Measurements from ENCODE around the gene SLC4A1AP. TPM values are rescaled to one million over a fixed set of nuclear protein-coding genes. Genes with fewer than 3 reads are reported as not detected.

The SLC4A1AP gene
- total RNA-seq, 2 experiments from 2014 or later: 23.8 to 25.3 TPM

GRCh38 chr2:27720004-27720551 is 56.4 kb downstream of the SLC4A1AP start:
- Mint-ChIP-seq H3K9me3 (ENCODE audit: low read depth) (no peaks in the 10 kb centered on the region), H3K27ac (no peak overlapping the region), H3K4me1 (peaks cover 35% of the 10 kb centered on the region), H3K4me3 (no peak overlapping the region), H3K36me3 (ENCODE audit: low read depth) (no peaks in the 10 kb centered on the region), H3K27me3 (peaks cover 5% of the 10 kb centered on the region)
- peak; percentile 85 for DNase-seq
- intact Hi-C loops (cut with DNase I, micrococcal nuclease): loop anchor here in 1 of 2 experiments (5.0 kb wide), 2 partner anchors 672 to 727 kb away; partner anchors contain the start of gene FOSL2
- ATAC-seq: peak; percentile 94
- ChIA-PET POLR2A (no interaction called here), CTCF (interaction anchor here (0.5 to 1.9 kb wide), 4 partner anchors 8 to 710 kb away, joined by 3 to 9 read pairs (median 4); no protein-coding TSS in a partner anchor)

- intact Hi-C loops (cut with DNase I, micrococcal nuclease): loop anchor here in 1 of 2 experiments (5.0 kb wide), 2 partner anchors 671 to 726 kb away; partner anchors contain the start of gene FOSL2
- DNase-seq (peak; percentile 48), ATAC-seq (peak; percentile 16)
- no peak overlapping the region for H3K27ac Mint-ChIP-seq
- H3K36me3 Mint-ChIP-seq (ENCODE audit: low read depth): no peaks in the 10 kb centered on the region
- H3K4me3 Mint-ChIP-seq: no peak overlapping the region
- peaks cover 5% of the 10 kb centered on the region for H3K27me3 Mint-ChIP-seq
- CTCF ChIA-PET: interaction anchor here (0.7 to 1.9 kb wide), 3 partner anchors 9 to 771 kb away, joined by 3 to 9 read pairs (median 6); no protein-coding TSS in a partner anchor
- POLR2A ChIA-PET: no interaction called here
- no peaks in the 10 kb centered on the region for H3K9me3 Mint-ChIP-seq (ENCODE audit: low read depth)
- H3K4me1 Mint-ChIP-seq: peaks cover 33% of the 10 kb centered on the region
Measured at GRCh38 chr2:27721335-27721734, 57.6 kb downstream of the SLC4A1AP start.

DNA sequence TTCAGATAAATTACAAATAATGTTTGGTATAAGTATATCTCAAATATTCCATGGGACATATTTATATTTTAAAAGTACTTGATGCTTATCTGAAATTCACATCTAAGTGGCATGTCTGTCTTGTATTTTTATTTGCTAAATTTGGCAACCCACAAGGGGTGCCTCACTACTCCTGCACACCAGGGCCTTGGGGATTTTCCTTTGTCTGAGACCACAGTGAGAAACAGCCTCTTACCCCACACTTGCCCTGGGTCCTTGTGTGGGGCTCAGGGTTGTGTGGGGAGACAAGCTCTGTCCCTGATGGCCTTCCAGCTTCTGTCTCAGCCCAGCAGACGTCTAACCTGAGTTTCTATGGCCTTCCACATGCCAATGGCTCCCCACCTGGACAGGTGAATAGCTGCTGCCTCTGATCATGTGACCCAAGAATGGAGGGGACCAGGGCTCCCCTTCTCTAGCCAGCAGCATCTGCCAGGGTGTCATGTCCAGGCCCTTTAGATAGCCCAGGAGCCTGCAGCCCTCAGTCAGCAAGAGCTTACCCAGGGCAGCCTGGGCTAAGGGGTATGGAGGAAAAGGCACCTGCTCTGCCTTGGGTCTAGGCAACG is 58.3 kb downstream of the SLC4A1AP start:
- H3K4me1 Mint-ChIP-seq: peaks cover 26% of the 10 kb centered on the region
- DNase-seq: no peak
- no peak for ATAC-seq
- POLR2A ChIA-PET: interaction anchor here (0.6 kb wide), 1 partner anchor 16 kb away, joined by 3 read pairs; no protein-coding TSS in a partner anchor
- intact Hi-C loops (cut with DNase I, micrococcal nuclease): loop anchor here in 1 of 2 experiments (5.0 kb wide), 2 partner anchors 670 to 725 kb away; partner anchors contain the start of gene FOSL2
- no peak overlapping the region for H3K4me3 Mint-ChIP-seq
- H3K27ac Mint-ChIP-seq: no peak overlapping the region
- no peaks in the 10 kb centered on the region for H3K36me3 Mint-ChIP-seq (ENCODE audit: low read depth)
- CTCF ChIA-PET: interaction anchor here (0.8 to 3.2 kb wide), 9 partner anchors 10 to 686 kb away, joined by 3 to 20 read pairs (median 5); no protein-coding TSS in a partner anchor
- no peaks in the 10 kb centered on the region for H3K9me3 Mint-ChIP-seq (ENCODE audit: low read depth)
- H3K27me3 Mint-ChIP-seq: peaks cover 2% of the 10 kb centered on the region

- intact Hi-C loops (cut with DNase I, micrococcal nuclease): loop anchor here in 1 of 2 experiments (5.0 kb wide), 2 partner anchors 669 to 724 kb away; partner anchors contain the start of gene FOSL2
- H3K9me3 Mint-ChIP-seq (ENCODE audit: low read depth): no peaks in the 10 kb centered on the region
- no peak overlapping the region for H3K27ac Mint-ChIP-seq
- H3K4me1 Mint-ChIP-seq: peaks cover 30% of the 10 kb centered on the region
- ATAC-seq: no peak
- CTCF ChIA-PET: interaction anchor here (0.5 to 3.2 kb wide), 23 partner anchors 9 to 1087 kb away, joined by 3 to 20 read pairs (median 5); partner anchors contain the start of gene MRPL33
- DNase-seq: peak; percentile 57
- no peaks in the 10 kb centered on the region for H3K27me3 Mint-ChIP-seq
- no peaks in the 10 kb centered on the region for H3K36me3 Mint-ChIP-seq (ENCODE audit: low read depth)
- no peak overlapping the region for H3K4me3 Mint-ChIP-seq
- POLR2A ChIA-PET: interaction anchor here (0.6 kb wide), 1 partner anchor 40 kb away, joined by 4 read pairs; no protein-coding TSS in a partner anchor
Measured at GRCh38 chr2:27723372-27724144, 59.9 kb downstream of the SLC4A1AP start.

GRCh38 chr2:27724191-27724590 is 60.5 kb downstream of the SLC4A1AP start:
- POLR2A ChIA-PET: no interaction called here
- DNase-seq (no peak), ATAC-seq (no peak)
- no peak overlapping the region for H3K4me3 Mint-ChIP-seq
- CTCF ChIA-PET: interaction anchor here (0.7 to 3.2 kb wide), 13 partner anchors 8 to 1086 kb away, joined by 3 to 20 read pairs (median 8); no protein-coding TSS in a partner anchor
- no peaks in the 10 kb centered on the region for H3K27me3 Mint-ChIP-seq
- intact Hi-C loops (cut with DNase I, micrococcal nuclease): loop anchor here in 1 of 2 experiments (5.0 kb wide), 2 partner anchors 668 to 723 kb away; partner anchors contain the start of gene FOSL2
- no peaks in the 10 kb centered on the region for H3K9me3 Mint-ChIP-seq (ENCODE audit: low read depth)
- no peak overlapping the region for H3K27ac Mint-ChIP-seq
- no peaks in the 10 kb centered on the region for H3K36me3 Mint-ChIP-seq (ENCODE audit: low read depth)
- H3K4me1 Mint-ChIP-seq: peaks cover 33% of the 10 kb centered on the region

DNA sequence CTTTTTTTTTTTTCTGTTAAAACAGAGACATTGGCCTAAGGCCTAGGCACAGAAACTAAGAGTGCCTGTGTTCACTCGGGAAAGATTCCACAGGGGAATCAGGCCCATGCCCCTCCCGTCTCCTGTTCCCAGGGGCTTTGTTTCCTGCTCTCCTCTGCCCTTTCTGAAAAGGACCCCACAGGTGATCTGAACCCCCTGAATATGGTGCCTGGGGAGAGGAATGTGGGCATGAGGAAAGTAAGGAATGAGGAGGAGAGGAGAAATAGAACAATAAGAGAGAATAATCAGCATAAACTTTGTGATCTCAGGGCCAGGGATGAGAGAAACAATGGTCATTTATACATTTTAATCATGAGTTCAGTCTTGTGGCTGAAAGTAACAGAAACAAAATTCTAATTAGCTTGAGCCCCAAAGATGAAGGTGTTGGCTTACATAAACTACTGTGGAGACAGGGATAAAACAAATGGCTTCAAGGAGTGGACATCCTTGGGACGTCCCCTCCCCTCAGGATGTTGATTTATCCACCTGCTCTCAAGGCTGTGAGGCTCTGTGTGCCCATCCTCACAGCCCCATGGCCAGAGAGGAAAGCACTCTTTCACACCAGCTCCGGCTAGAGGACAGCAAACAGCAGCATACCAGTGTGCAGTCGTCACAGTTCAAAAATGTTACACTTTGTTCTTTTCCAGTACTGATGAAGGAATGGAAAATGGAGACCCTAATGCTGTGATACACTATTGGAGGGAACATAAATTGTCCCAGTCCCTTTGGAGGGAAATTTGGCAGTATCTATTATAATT is 61.4 kb downstream of the SLC4A1AP start:
- ATAC-seq (no peak), DNase-seq (no peak)
- Mint-ChIP-seq H3K4me1 (peaks cover 27% of the 10 kb centered on the region), H3K27me3 (no peaks in the 10 kb centered on the region), H3K9me3 (ENCODE audit: low read depth) (no peaks in the 10 kb centered on the region), H3K4me3 (no peak overlapping the region), H3K27ac (no peak overlapping the region), H3K36me3 (ENCODE audit: low read depth) (no peaks in the 10 kb centered on the region)
- CTCF ChIA-PET: interaction anchor here (0.7 to 3.2 kb wide), 9 partner anchors 11 to 675 kb away, joined by 3 to 20 read pairs (median 10); no protein-coding TSS in a partner anchor
- intact Hi-C loops (cut with DNase I, micrococcal nuclease): loop anchor here in 1 of 2 experiments (5.0 kb wide), 2 partner anchors 667 to 722 kb away; partner anchors contain the start of gene FOSL2
- POLR2A ChIA-PET: no interaction called here

- ATAC-seq (peak; percentile 76), DNase-seq (peak; percentile 51)
- intact Hi-C loops (cut with DNase I, micrococcal nuclease): no loop called here
Measured at GRCh38 chr2:27727257-27727656, 63.6 kb downstream of the SLC4A1AP start.

GRCh38 chr2:27728081-27728858 is 64.6 kb downstream of the SLC4A1AP start:
- Mint-ChIP-seq H3K9me3 (ENCODE audit: low read depth) (no peaks in the 10 kb centered on the region), H3K4me3 (no peak overlapping the region), H3K27me3 (no peaks in the 10 kb centered on the region), H3K36me3 (ENCODE audit: low read depth) (no peaks in the 10 kb centered on the region), H3K4me1 (peaks cover 9% of the 10 kb centered on the region), H3K27ac (no peak overlapping the region)
- ATAC-seq (no peak), DNase-seq (no peak)
- intact Hi-C loops (cut with DNase I, micrococcal nuclease): no loop called here
- POLR2A ChIA-PET: interaction anchor here (0.6 kb wide), 1 partner anchor 333 kb away, joined by 10 read pairs; no protein-coding TSS in a partner anchor
- CTCF ChIA-PET: interaction anchor here (1.0 to 1.2 kb wide), 3 partner anchors 8 to 25 kb away, joined by 3 to 5 read pairs (median 3); no protein-coding TSS in a partner anchor

More at GRCh38 chr2:27727257-27727656, 63.6 kb downstream of the SLC4A1AP start:
- Mint-ChIP-seq H3K4me3 (no peak overlapping the region), H3K4me1 (peaks cover 9% of the 10 kb centered on the region), H3K9me3 (ENCODE audit: low read depth) (no peaks in the 10 kb centered on the region), H3K27ac (peak overlapping the region; percentile 70), H3K27me3 (no peaks in the 10 kb centered on the region), H3K36me3 (ENCODE audit: low read depth) (no peaks in the 10 kb centered on the region)
- POLR2A ChIA-PET: no interaction called here
- CTCF ChIA-PET: interaction anchor here (1.0 to 1.2 kb wide), 2 partner anchors 9 to 24 kb away, joined by 3 read pairs; no protein-coding TSS in a partner anchor

DNA sequence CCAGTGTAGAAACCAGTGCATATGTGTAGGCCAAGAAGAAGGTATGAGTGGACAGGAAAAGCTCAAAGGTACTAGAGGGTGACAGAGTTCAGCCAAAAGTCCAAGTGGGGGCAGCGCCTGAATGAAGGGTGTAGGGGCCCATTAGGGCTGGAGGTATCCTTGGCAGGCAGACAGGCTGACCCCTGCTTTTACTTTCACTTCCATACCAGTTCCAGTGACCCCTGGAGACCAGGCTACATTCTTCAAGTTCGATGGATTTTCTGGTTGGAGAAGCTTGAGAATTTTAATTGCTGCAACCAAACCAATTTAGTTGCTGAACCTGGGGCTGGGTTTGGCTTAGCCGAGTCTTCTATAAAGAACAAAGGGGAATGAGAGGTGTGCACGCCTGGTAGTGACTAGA is 65.5 kb downstream of the SLC4A1AP start:
- Mint-ChIP-seq H3K4me1 (peaks cover 10% of the 10 kb centered on the region), H3K36me3 (ENCODE audit: low read depth) (no peaks in the 10 kb centered on the region), H3K27ac (peak overlapping the region; percentile 1), H3K9me3 (ENCODE audit: low read depth) (no peaks in the 10 kb centered on the region), H3K27me3 (no peaks in the 10 kb centered on the region), H3K4me3 (no peak overlapping the region)
- CTCF ChIA-PET: interaction anchor here (1.0 kb wide), 3 partner anchors 9 to 26 kb away, joined by 3 to 5 read pairs (median 3); no protein-coding TSS in a partner anchor
- no peak for ATAC-seq
- intact Hi-C loops (cut with DNase I, micrococcal nuclease): no loop called here
- POLR2A ChIA-PET: interaction anchor here (0.6 kb wide), 1 partner anchor 174 kb away, joined by 3 read pairs; no protein-coding TSS in a partner anchor
- DNase-seq: no peak
